Measurements from ENCODE around the gene RUNX2.
A peak's percentile ranks its signal among the peaks of the same experiment; 100 is the strongest.

The RUNX2 gene

DNA sequence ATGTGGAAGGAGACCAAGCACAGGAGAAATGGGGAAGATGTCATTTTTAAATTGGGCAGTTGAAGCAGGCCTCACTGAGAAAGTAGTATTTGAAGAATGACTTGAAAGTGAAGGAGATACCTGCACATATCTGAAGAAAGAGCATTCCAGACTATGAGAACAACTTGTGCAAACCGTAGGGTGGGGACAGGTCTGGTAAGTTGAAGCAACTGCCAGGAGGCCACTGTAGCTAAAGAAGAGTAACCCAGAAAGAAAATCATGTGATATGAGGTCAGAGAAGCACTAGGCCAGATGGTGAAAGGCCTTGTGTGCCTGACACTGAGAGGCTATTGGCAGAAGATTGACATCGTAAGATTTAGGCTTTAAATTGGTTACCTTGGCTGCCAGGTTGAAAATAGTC, 54.3 kb downstream of the RUNX2 start:
- no peak overlapping the region for H3K4me3 ChIP-seq (ENCODE audit: low read depth, low read length)
- DNase-seq (ENCODE audit: low read depth): no peak
- TF ChIP-seq CTCF (IDR thresholded peaks at IDR 0.05; ENCODE audit: low read depth, low read length): no peak
- TF ChIP-seq POLR2A (IDR thresholded peaks at IDR 0.05; ENCODE audit: extremely low read depth, insufficient read length): no peak
- no peak for TF ChIP-seq MAX (IDR thresholded peaks at IDR 0.05; ENCODE audit: low read depth, low read length)
- TF ChIP-seq MYC (IDR thresholded peaks at IDR 0.05; ENCODE audit: low read depth, low read length): no peak

GRCh38 chr6:45386501-45386900, 58.4 kb downstream of the RUNX2 start:
- peak; percentile 21 for DNase-seq (ENCODE audit: low read depth)
- no peak overlapping the region for H3K4me3 ChIP-seq (ENCODE audit: low read depth, low read length)
- TF ChIP-seq MYC (IDR thresholded peaks at IDR 0.05; ENCODE audit: low read depth, low read length): no peak
- no peak for TF ChIP-seq CTCF (IDR thresholded peaks at IDR 0.05; ENCODE audit: low read depth, low read length)
- TF ChIP-seq POLR2A (IDR thresholded peaks at IDR 0.05; ENCODE audit: extremely low read depth, insufficient read length): no peak
- TF ChIP-seq MAX (IDR thresholded peaks at IDR 0.05; ENCODE audit: low read depth, low read length): no peak

- TF ChIP-seq POLR2A (IDR thresholded peaks at IDR 0.05; ENCODE audit: extremely low read depth, insufficient read length) (no peak), CTCF (IDR thresholded peaks at IDR 0.05; ENCODE audit: low read depth, low read length) (no peak), MAX (IDR thresholded peaks at IDR 0.05; ENCODE audit: low read depth, low read length) (no peak)
- H3K4me3 ChIP-seq (ENCODE audit: low read depth, low read length): no peak overlapping the region
- DNase-seq (ENCODE audit: low read depth): no peak
These were observed 59.1 kb downstream of the RUNX2 start for GRCh38 chr6:45387236-45387635.

DNA sequence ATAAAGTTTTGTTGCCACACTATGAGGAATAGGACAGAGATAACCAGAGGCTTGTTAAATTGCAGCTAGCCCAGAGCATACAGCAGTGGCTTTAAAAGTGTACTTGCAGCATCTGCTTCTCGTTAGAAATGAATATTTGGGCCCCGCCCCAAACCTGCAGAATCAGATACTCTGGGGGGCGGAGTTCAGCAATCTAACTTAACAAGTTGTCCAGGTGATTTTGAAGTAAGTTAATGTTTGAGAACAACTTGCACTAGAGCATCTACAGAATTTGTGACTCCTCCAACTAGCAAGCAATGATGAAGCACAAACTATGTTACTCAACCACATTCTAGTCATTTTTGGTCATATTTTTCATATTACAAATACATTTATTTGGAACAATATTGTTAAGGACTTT, 60.2 kb downstream of the RUNX2 start:
- TF ChIP-seq MAX (IDR thresholded peaks at IDR 0.05; ENCODE audit: low read depth, low read length) (no peak), CTCF (IDR thresholded peaks at IDR 0.05; ENCODE audit: low read depth, low read length) (no peak), POLR2A (IDR thresholded peaks at IDR 0.05; ENCODE audit: extremely low read depth, insufficient read length) (no peak), MYC (IDR thresholded peaks at IDR 0.05; ENCODE audit: low read depth, low read length) (no peak)
- DNase-seq (ENCODE audit: low read depth): no peak
- H3K4me3 ChIP-seq (ENCODE audit: low read depth, low read length): no peak overlapping the region

DNA sequence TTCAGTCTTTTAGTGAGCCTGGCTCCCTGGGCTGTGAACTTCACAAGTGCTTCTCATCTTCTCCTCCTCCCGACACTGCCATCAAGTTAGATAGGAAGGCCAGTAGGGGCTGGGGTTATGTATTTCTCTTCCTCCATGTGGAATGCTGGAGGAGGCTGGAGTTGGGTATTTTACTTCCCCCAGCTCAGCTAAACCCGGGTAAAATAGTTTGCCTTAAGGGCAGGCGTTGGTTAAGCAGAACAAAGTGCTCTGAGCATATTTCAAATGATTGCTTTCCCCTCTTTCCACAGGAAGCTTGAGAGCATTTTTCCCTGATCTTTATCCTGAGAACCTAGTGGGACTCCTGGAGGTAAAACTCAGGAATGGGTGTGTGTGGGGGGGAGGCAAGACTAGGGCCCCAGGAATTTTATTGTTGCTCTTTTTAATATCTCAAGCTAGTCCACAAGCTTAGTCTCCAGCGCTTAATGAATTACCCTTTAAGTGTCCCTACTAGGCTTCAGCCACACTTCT, 66.5 kb downstream of the RUNX2 start:
- no peak for TF ChIP-seq CTCF (IDR thresholded peaks at IDR 0.05; ENCODE audit: low read depth, low read length)
- no peak for TF ChIP-seq POLR2A (IDR thresholded peaks at IDR 0.05; ENCODE audit: extremely low read depth, insufficient read length)
- no peak for TF ChIP-seq MAX (IDR thresholded peaks at IDR 0.05; ENCODE audit: low read depth, low read length)
- TF ChIP-seq MYC (IDR thresholded peaks at IDR 0.05; ENCODE audit: low read depth, low read length): no peak
- no peak for DNase-seq (ENCODE audit: low read depth)
- no peak overlapping the region for H3K4me3 ChIP-seq (ENCODE audit: low read depth, low read length)

Data from NB4 (cell line).